ENCODE measurements around the gene METTL16. TPM values are rescaled to one million over a fixed set of nuclear protein-coding genes. Genes with fewer than 3 reads are reported as not detected.
A peak's percentile ranks its signal among the peaks of the same experiment; 100 is the strongest.

METTL16 gene
- polyA plus RNA-seq, 12 donors: 10.8 to 74.4 (median 23.7) TPM

DNA sequence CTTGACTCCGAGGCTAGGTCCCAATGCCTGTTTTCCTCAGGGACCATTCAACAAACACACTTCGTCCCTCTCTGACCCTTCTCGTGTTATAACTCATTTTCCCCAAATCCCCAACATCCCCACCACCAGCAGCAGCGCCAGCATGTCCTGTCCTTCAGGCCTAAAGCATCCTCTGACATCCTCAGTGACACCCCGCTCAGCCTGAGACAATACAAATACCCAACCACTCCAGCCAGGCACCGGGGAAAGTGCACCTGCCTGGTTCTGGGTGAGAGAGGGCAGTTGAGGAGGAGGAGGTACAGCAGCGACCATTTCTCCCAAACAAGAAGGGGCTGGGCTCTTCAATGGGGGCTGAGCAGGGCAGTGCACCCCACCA is 115.5 kb downstream of the METTL16 start:
- DNase-seq: no peak

DNA sequence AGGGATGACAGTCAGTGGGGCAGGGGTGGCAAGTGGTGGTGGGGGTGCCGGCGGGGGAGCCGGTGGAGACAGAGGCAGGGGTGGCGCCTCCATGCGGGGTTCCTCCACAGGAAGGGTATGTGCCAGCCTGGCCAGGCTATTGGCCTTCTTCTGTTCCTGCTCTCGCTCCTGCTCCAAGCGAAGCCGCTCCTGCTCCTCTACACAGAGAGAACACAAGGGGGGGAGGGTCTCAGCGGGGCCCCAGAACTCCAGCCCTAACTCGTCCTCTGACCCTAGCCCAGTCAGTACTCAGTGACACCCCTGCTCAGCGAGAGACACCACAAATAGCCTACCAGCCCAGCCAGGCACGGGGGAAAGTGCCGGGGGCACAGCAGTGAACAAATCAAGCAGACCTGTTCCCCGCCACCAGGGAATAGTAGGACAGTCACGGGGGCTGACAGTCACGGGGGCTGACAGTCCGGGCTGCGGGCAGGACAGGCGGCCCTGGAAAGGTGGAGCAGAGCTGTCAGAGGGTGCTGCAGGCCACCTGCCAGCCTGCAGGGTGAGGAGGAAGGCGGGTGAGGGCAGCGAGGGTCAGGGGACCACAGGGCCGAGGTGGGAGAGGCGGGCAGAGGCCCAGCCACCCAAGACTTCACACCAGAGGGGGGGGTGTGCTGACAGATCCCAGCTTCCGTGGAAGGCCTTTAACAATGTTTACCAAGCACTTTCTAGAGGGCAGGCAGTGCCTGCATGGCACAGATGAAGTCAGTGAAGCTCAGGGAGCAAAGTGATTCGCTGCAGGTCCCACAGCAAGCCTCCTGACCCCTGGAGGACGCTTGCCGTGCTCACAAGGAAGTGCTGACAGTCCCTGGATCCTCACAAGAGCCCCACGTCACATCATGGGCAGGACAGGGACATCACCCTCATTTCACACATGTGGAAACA is 116.2 kb downstream of the METTL16 start:
- DNase-seq: no peak

DNA sequence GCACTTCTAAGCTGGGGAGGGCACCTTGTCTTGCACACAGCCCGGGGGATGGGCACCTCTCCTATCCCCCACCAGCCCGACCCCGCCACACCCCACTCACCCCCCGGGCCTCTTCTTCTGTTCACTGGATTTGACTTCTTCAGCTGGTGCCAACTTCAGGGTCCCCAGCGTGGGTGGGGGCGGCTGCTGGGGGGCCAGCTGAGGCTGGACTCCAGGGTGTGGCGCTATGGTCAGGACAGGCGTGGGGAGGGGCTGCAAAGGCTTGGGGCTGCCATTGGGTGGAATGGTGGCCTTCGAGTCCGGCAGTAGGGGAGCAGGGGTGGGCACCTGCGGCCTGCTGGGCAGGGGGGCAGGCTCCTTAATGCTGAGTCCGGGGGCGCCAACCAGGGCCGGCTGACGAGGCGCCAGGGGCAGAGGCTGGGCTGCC is 116.9 kb downstream of the METTL16 start:
- DNase-seq: no peak

DNA sequence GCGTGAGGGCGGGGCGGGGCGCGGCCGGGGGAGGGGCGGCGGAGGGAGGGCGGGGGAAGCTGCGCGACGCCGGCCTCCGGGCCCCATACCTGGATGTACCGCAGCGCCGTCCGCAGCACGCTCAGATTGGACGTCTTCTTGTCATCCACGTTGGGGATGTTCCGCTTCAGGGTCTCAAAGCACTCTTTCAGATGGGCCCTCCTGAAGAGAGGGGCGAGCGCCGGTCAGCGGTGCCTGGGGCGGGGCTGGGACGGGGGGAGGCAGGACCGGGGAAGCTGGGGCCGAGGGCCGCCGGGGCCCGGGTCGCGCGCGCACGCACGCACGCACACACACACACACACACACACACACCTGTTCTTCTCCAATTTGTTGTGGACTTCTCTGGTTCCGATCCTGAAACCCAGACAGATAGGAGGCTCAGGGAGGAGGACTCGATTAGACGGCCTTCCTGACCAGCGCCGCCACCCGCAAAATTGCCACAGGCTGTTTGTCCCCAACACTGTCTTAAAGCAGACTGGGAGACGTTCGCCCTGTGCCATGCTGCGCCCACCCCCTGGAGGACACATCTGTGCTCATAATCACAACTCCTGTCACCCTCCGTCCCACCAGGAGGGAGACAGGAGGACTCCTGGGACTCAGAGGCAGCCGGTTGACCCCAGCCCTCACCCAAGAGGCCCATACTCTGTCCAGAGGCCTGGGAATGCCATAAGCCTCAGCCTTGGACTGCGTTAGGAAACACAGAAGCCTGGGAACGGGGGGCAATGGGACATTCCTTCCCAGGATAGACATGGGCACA is 117.5 kb downstream of the METTL16 start:
- no peak for DNase-seq

DNA sequence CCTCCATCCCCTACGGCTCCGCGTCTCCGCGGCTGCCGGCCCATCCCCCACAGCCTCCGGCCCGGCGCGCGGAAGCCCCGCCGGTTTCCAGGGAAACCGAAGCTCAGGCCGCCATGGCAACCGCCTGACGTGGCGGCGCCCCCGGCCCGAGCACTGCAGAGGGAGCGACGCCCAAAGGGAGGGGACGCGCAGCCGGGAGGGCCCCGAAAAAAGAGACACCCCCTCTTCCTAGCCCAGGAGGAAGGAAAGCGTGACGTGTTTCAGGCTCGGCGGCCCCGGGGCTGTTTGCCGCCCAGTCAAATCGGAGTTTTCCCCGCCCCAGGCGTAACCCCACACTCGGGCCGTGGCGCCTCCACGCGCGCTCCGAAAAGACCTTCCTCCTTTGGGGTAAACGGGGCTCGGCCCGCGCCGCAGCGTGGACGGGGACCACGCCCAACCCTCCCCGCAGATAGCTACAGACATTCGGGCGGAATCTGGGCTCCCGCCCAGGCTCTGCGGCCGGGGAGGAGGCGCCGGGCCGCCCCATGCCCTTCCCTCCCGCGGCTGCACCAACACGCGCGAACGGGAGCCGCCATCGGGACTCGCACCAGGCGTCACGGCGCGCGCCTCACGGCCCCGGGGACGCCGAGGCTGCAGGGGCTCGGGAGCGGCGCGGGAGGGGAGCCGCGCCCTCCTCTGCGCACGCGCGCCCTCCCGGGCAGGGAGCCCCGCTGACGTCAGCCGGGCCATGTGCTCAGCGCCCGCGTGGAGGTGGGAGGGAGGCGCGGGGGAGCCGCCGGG is 118.3 kb downstream of the METTL16 start:
- DNase-seq: peak; percentile 90

DNA sequence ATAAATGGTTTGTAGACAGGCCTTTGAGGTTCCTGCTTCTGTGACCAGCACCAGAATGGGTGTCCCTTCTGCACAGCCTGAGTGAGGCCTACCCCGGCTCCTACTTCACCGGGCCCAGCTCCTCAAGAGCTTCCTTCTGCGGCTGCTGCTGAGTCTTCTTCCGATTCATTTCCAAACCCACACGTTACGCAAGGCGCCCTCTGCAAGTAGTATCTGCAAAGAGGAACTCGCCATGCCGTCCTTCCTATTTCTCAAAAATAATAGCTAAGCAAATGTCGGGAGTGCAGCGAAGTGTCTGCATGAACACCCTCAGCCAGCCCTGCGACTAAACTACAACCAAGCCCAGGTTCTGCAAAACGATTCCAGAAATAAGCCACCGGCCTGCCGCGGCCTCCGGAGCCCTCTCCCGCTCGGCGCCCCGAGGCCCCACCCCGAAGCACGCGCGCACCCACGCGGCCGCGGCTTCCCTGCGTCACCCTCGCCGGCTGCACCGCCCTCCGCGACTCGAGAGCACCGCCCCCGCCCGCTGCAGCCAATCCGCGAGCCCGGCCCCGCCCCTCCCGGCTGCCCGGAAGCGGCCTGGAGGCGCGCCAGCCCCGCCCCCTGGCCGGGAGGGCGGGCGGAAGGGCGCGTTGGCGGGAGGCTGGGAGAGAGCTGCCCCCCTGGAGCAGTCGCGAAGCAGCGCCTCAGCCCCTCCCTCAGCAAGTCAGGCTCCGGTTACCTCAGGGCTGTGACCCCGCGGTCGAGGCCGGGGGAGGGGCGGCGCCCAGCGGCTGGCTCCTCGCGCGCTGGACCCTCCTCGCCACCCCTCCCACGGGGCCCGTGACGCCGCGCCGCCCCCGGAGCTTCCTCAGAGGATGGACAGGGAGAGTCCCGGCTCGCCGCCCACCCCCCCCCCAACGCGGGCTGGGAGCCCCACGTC is 119.2 kb downstream of the METTL16 start:
- peak; percentile 91 for DNase-seq

DNA sequence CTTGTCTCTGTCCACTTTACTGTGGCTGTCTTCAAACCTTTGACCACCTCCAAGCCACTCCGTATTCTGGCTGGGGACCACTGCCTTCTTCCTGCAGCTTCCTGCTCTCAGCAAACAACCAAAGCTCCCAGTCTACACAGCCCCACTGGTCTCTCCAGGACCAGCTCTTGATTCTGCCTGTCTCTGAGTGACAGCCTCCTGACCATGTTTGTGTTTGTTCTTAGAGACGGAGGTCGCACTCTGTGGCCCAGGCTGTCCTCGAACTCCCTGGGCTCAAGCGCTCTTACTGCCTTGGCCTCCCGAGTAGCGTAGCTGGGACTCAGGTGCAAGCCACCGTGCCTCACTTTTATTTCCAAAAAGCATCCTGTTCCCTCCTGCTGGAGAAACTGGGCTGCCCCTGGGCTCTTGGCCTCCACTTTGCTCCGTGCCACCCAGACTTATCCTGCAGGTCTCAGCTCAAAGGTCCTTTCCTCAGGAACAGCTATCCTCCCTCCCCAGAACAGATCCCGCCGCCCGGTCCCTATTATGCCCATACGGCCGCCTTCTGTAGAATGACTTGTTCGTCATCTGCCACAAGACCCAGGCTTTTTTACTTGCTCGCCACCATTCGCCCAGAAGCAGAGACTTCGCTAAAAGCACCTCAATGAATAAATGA is 120.0 kb downstream of the METTL16 start:
- DNase-seq: no peak

DNA sequence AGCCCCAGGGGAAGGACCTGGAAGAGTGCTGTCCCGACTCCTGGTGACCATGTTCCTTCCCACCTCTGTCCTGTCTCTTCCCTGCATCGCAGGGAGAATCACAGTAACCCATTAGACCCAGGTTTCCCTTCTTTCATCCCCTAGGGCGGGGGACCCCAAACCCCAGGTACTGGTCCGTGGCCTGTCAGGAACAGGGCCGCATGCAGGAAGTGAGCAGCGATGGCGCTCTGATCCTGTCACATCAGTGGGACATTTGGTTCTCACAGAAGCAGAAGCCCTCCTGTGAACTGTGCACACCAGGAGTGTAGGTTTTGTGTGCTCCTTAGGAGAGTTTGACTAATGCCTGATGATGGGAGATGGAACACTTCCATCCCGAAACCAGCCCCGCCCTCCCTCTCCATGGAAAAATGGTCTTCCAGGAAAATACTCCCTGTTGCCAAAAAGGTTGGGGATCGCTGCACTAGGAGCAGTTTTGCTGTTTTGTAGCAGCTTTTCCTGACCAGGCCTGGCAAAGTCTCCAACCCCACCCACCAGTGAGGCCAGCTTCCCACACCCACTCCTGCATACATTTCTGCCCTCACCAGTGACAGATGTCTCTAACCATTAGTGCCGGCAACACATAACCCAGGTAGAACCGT is 121.4 kb downstream of the METTL16 start:
- peak; percentile 84 for DNase-seq

DNA sequence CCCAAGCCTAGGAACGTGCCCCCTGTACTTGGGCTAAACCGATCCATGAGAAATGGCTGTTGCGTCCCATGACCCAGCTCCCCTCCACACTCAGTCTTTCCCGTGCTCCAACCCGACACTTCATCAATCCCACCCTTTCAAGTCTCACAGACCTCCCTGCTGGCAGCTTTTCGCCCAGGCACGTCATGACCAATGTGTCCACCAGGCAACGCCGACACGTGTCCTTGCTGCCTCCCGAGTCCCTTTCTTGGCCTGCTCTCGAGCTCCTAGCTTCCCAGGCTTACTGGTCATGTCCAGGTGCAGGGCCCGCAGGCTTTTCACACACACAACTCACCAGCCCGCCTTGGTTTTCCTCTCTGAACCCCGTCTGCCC is 123.0 kb downstream of the METTL16 start:
- no peak for DNase-seq

DNA sequence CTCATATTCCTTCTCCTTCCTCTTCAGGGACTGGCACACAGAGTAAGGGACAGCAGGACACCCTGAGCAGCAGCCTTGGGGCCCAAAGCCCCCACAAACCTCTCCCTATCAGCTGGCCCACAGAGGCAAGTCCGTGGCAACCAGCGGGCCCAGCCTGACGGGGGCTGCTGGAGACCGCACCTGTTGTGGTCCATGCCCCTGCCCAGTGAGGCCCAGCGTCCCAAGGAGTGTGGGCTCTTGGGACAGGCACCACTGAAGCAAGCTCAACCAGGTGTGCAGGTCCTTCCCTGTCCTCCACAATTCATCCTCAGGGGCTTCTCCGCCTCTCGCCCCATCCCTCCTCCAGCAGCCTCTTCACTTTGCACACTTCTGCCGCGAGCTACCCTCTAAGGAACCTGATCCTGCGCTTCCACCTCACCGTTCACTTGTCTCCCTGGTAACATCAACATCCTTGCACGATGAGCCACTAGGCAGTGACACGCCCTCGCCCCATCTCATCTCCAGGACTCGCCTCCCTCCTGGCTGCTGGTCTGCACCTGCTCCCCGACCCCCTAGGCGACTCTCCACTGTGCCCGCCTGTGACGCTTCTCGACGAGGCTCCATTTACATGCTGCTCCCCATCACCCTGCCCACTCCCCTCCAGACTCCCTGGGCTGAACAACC is 123.5 kb downstream of the METTL16 start:
- no peak for DNase-seq

DNA sequence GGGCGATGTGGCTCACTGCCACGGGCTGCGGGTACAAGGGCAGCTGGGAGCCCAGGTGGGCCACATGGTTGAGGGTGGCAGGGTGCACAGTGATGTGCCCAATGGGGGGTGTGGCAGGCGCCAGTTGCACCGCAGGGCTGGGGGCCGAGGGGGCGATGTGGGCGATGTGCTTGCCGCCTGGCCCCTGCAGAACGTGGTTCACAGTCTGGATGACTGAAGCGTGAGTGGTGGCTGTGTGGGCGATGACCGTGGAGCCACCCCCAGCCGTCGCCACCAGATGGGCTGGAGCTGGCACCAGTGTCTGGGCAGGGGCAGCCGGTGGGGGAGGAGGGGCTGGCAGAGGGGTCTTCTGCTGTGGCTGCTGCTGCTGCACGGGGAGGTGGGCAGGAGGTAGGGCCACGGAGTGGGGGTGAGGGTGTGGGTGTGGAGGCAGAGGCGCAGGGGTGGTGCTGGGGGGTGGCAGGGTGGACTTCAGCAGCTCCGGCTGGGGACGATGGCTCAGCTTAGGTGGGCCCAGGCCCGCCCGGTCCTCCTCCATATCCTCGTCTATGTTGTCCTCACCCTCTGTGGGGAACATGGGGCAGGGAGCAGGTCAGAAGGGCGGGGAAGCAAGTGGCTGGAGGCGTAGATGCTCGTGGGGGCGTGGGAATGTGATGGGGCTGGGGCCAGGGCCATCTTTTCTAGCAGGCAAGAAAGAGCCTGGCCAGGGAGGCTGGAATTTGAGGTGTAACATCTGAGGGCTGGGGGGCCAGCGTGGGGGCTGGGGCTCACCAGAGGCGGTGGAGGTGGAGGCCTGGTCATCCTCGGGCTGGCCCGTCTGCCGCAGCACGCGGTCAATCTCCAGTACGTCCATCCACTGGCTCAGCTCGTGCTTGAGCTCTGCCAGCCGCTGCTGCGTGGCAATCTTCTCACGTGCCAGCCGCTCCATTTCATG is 124.3 kb downstream of the METTL16 start:
- no peak for DNase-seq

DNA sequence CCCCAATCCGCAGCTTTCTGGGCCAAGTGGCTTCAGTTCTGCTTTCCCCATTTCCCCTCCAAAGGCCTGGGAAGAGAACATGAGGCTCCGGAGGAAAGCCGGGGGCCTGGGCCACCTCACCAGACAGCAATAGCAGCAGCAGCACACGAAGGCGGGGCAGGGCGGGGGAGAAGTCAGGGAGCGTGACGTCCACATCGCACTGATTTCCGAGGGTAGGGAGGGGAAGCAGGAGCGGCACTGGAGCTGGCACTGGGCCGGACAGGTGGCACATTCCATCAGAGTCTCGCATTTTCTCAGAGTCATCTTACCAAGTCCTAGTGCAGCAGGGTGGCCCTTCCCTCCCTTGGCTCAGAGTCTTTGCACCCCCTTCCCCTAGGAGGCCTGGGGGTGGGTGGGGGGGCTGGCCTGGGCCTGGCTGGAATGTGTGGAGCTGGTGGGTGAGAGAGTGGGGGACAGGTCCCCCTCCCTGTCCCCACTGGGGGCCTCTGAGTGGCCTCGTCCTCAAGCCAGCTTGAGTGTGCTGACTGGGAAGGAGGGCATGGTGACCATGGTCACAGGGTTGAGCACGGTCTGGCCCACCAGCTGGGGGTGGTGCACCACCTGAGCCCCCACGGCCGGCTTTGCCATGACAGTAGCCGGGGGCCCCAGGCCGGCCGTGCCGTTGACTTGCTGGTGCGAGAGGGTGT is 125.1 kb downstream of the METTL16 start:
- DNase-seq: no peak

DNA sequence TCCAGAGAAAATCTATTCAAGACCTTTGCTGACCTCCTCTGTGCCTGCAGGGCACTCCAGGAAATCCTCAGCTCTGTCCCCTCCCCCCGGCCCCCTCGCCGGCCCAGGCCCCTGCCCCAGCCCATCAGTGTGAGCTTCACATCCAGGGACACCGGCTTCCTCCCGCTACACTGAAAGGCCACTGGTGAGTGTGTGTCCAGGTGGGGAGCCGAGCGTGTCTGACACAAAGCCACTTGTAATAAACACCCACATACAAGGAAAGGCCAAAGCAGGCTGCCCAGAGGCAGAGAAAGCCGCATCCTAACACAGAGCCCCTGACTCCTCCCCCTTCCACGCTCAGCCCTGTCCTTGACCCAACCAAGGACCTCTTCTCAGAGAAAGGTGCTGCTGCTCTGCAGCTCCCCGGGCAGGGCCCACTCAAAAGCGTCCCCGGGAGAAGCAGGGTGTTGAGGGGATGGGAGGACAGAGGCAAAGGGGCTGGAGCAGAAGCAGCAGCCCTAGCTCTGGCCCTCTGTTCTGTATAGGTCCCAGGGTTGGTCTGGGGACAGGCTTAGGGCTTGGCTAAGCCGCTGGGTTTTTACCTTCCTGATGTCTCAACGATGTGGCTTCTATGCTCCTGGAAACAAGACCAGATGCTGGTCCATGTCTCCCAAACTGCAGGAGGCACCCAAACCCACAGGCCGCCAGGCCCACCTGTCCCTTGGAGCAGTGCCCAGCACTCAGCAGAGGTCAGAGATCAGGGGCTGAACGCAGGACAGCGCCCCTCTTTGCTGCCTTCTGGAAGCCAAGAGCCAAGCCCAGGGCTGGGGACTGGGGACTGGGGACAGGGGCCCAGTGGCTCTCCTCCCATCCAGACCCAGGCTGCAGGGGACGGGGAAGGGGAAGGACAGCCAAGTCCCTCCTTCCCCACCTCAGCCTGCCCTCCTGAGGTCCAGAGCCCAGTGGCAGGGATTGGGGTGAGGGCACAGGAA is 126.2 kb downstream of the METTL16 start:
- DNase-seq: no peak

DNA sequence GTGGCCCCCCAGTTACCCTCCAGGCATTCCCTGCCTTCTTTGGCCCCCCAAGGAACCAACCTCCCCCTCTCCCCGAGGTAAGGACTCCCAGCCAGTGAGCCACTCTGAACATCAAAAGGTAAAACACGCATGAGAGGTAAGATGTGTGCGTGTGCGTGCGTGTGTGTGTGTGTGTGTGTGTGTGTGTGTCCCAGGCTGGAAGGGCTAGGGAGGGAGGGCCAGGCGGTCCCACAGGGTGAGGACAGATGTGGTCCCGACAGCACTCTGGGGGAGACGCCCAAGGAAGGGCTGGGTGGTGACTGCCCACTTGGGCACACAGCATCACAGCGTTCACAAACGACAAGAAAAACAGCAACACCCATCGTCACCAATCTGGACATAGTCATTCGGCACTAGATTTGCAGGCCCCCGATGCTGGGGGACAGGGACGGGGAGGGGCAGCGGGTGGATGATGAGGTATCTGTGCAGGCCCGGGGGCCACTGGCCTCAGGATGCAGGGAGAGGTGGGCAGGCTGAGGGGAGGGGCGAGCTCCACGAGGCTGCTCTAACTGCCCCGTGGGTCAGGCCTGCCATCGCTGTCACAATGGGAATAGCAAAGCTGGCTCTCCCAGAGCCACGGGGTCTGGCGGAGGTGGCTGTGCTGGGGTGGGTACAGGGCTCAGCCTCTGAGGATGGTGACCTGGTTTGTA is 127.1 kb downstream of the METTL16 start:
- no peak for DNase-seq

DNA sequence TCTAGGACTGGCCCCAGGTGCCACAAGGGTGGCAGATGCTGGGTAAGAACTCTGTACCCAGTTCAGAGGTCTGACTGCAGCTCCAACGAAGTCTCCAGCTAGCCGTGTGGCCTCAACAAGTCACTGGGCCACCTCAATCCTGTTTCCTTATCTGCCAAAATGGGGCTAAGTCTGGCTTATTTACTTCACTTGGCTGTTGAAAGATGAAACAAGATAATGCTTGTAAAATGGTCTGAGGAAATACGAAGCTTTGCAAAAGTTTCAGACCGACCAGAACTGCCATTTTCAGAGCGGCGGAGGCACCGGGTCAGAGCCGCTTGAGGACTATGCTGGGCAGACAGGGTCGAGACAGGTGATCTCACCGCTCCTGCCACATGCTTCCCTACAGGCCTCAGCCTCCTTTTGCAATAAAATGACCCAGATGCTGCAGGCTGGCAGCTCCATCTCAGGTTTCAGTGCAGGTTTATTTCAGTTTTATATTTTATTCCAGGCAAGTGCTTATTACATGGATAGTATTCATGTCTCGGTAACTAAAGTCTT is 128.0 kb downstream of the METTL16 start:
- no peak for DNase-seq
